SKM-1 treated with dmso at 0.1 percent for 144 hours (cell line): Measurements from ENCODE around the gene POLR1B.
"Not testable (repeated sequence)": the region's sequence is repeated elsewhere in the genome, so short reads cannot be mapped to it uniquely, and the experiment has no call there.

ENCODE experiments used
- DNase-seq: peaks from one replicate; lab custom pipeline; 2025; ENCODE audit not compliant: unreplicated experiment; lab: John Stamatoyannopoulos, UW

POLR1B gene

GRCh38 chr2:112539306-112539705 is 3.0 kb upstream of the POLR1B start:
- DNase-seq = no peak

- no peak for DNase-seq
Measured at GRCh38 chr2:112540906-112541305, 1.4 kb upstream of the POLR1B start.

GRCh38 chr2:112541315-112542122 is 746 bp upstream of the POLR1B start:
- peak; percentile 84 for DNase-seq

GRCh38 chr2:112542984-112543661 is 858 bp downstream of the POLR1B start:
- no peak for DNase-seq

GRCh38 chr2:112547333-112547732 is 5.1 kb downstream of the POLR1B start:
- DNase-seq = peak; percentile 32

- no peak for DNase-seq
Measured at GRCh38 chr2:112548980-112549379, 6.7 kb downstream of the POLR1B start.

- DNase-seq = no peak
Measured at GRCh38 chr2:112566104-112566503, 23.8 kb downstream of the POLR1B start.

GRCh38 chr2:112566508-112566907 is 24.2 kb downstream of the POLR1B start:
- not testable (repeated sequence) for DNase-seq

- DNase-seq = no peak
Measured at GRCh38 chr2:112572005-112572404, 29.7 kb downstream of the POLR1B start.

GRCh38 chr2:112577756-112578155 is 35.5 kb downstream of the POLR1B start:
- DNase-seq = no peak

GRCh38 chr2:112579241-112579640 is 37.0 kb downstream of the POLR1B start:
- DNase-seq = no peak

GRCh38 chr2:112580084-112580483 is 37.8 kb downstream of the POLR1B start:
- DNase-seq = no peak

GRCh38 chr2:112582314-112582746 is 40.1 kb downstream of the POLR1B start:
- peak; percentile 58 for DNase-seq

- DNase-seq = no peak
Measured at GRCh38 chr2:112583497-112584133, 41.4 kb downstream of the POLR1B start.

GRCh38 chr2:112584134-112584890 is 42.0 kb downstream of the POLR1B start, which contains the start of gene CHCHD5:
Gene CHCHD5, plus strand, starts transcription at chr2:112584609. Its CDS starts 39 bp downstream, at chr2:112584648.
- DNase-seq = peak; percentile 98

- DNase-seq = no peak
Measured at GRCh38 chr2:112584891-112585250, 42.6 kb downstream of the POLR1B start.

GRCh38 chr2:112585400-112585799 is 43.1 kb downstream of the POLR1B start:
- DNase-seq = no peak

- DNase-seq = no peak
Measured at GRCh38 chr2:112585873-112586464, 43.7 kb downstream of the POLR1B start.

- DNase-seq = no peak
Measured at GRCh38 chr2:112588611-112589045, 46.4 kb downstream of the POLR1B start.

GRCh38 chr2:112591413-112591812 is 49.1 kb downstream of the POLR1B start:
- DNase-seq = no peak

GRCh38 chr2:112593736-112594135 is 51.5 kb downstream of the POLR1B start:
- no peak for DNase-seq
